22Rv1 (cell line): ENCODE results near the gene ZDHHC6.

ENCODE experiments used
- ZFX ChIP-seq: fragments of 450-650 bp; IDR thresholded peaks from 2 replicates; pipeline ENCODE4 v1.6.1; 2017; ENCODE audit warnings: antibody characterized with exemption, borderline replicate concordance
- TF ChIP-seq, protein P1 (sequence below): fragments of 450-650 bp; IDR thresholded peaks from 2 replicates; pipeline ENCODE4 v1.5.1; 2017; ENCODE audit warnings: mild to moderate bottlenecking

DNA sequence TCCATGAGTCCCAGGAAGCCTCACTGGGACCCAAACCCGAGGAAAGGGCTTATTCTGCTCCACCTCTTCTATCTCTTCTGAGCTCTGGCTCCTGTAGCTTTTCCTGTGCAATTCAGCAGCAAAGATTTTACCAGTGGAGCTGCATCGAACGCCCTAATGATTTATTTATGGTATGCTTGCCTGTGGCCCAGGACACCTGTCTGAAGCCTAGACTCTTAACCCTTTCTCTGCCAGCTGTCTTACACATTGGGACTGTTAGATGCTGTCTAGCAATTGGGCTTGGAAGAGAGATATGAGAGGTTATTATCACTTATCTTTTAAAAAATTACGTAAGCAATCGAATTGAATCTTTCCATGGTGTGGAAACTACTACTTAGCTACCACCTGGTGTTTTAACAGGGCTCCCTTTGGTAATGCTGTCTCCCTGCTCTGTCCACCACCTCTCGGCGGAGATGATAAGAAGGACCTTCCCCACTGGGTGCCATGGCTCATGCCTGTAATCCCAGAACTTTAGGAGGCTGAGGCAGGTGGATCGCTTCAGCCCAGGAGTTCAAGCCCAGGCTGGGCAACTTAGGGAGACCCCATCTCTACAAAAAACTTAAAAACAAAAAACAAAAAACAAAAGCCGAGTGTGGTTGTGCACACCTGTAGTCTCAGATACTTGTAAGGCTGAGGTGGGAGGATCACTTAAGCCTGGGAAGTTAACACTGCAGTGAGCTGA lies 64.0 kb downstream of the ZDHHC6 start:
- TF ChIP-seq, protein P1, sequence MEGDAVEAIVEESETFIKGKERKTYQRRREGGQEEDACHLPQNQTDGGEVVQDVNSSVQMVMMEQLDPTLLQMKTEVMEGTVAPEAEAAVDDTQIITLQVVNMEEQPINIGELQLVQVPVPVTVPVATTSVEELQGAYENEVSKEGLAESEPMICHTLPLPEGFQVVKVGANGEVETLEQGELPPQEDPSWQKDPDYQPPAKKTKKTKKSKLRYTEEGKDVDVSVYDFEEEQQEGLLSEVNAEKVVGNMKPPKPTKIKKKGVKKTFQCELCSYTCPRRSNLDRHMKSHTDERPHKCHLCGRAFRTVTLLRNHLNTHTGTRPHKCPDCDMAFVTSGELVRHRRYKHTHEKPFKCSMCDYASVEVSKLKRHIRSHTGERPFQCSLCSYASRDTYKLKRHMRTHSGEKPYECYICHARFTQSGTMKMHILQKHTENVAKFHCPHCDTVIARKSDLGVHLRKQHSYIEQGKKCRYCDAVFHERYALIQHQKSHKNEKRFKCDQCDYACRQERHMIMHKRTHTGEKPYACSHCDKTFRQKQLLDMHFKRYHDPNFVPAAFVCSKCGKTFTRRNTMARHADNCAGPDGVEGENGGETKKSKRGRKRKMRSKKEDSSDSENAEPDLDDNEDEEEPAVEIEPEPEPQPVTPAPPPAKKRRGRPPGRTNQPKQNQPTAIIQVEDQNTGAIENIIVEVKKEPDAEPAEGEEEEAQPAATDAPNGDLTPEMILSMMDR, result no peak
- TF ChIP-seq ZFX, result no peak
